A549 (cell line): Measurements from ENCODE around the gene PPIAL4G. TPM values are rescaled to one million over a fixed set of nuclear protein-coding genes. Genes with fewer than 3 reads are reported as not detected.
"Not testable (repeated sequence)": the region's sequence is repeated elsewhere in the genome, so short reads cannot be mapped to it uniquely, and the experiment has no call there.

Experiments used
- ATAC-seq, 2 experiments: fragments of 200-7000 bp in 1 of 2; fragments of >200 bp in 1 of 2; cut with Nextera tagmentation in 1 of 2; cut with Tn5 transposase in 1 of 2; 3 replicates each; pipeline versions ENCODE4 v1.8.0 to v1.9.1; 2018 to 2020; ENCODE audit warnings: mild to moderate bottlenecking in 1 of 2, moderate library complexity in 1 of 2
- CTCF ChIA-PET: fragments of 300-600 bp; sonication (Branson Sonifier 250); formaldehyde crosslinking; extraction: SDS; loops from one replicate; lab custom pipeline; 2021; ENCODE audit warnings: antibody characterized with exemption, inconsistent platforms; lab: Yijun Ruan, JAX
- POLR2A ChIA-PET: fragments of 350-600 bp; formaldehyde crosslinking; extraction: SDS; loops from one replicate; lab custom pipeline; 2021; ENCODE audit warnings: antibody characterized with exemption, inconsistent platforms; lab: Yijun Ruan, JAX
- DNase-seq, 2 experiments: peaks; one replicate each; pipeline versions ENCODE4 v3.0.0 to v3.0.0-alpha.2; 2011 to 2016; ENCODE audit warnings: low read depth in 1 of 2, low spot score in 1 of 2
- FAIRE-seq: peaks from 2 replicates; lab custom pipeline; 2011; peaks lifted over from hg19 to GRCh38; lab: Jason Lieb, UNC
- H3K27ac ChIP-seq, 2 experiments: fragments of >200 bp; sonication (Bioruptor Twin); formaldehyde crosslinking; 3 replicates each; pipeline ENCODE4 v1.5.1; 2016 to 2017
- H3K4me1 ChIP-seq: fragments of >200 bp; sonication (Bioruptor Twin); formaldehyde crosslinking; 3 replicates; pipeline ENCODE4 v1.6.1; 2016
- H3K4me2 ChIP-seq: fragments of >200 bp; sonication (Bioruptor Twin); formaldehyde crosslinking; 3 replicates; pipeline ENCODE4 v1.6.1; 2016
- H3K4me3 ChIP-seq: fragments of >200 bp; sonication (Bioruptor Twin); formaldehyde crosslinking; 3 replicates; pipeline ENCODE4 v1.5.1; 2016
- H3K9me3 ChIP-seq: fragments of >200 bp; sonication (Bioruptor Twin); formaldehyde crosslinking; 3 replicates; pipeline ENCODE4 v1.6.1; 2016
- ATOH8 ChIP-seq: fragments of 250-450 bp; sonication (Bioruptor Pico); IDR thresholded peaks from 2 replicates; pipeline ENCODE4 v1.5.0; 2020; ENCODE audit warnings: low read depth, mild to moderate bottlenecking, moderate library complexity
- BCL3 ChIP-seq: fragments of >200 bp; sonication (Bioruptor Twin); formaldehyde crosslinking; IDR thresholded peaks from 3 replicates; pipeline ENCODE4 v1.6.1; 2016
- CEBPB ChIP-seq, 2 experiments: fragments of >200 bp in 1 of 2; sonication (Bioruptor Twin) in 1 of 2; formaldehyde crosslinking in 1 of 2; IDR thresholded peaks; 2 replicates each; pipeline ENCODE4 v1.6.1; 2012 to 2016
- CHD2 ChIP-seq: fragments of 150-350 bp; IDR thresholded peaks from 2 replicates; pipeline ENCODE4 v1.6.1; 2014; ENCODE audit warnings: low read length; ENCODE audit not compliant: partially characterized antibody
- E2F6 ChIP-seq: IDR thresholded peaks from 2 replicates; pipeline ENCODE4 v1.6.1; 2012; ENCODE audit warnings: low read depth, borderline replicate concordance
- EHF ChIP-seq: fragments of 250-450 bp; sonication (Bioruptor Pico); IDR thresholded peaks from 2 replicates; pipeline ENCODE4 v1.5.0; 2020; ENCODE audit warnings: mild to moderate bottlenecking
- ESRRA ChIP-seq: fragments of 150-350 bp; IDR thresholded peaks from 2 replicates; pipeline ENCODE4 v1.6.1; 2014; ENCODE audit warnings: mild to moderate bottlenecking, low read length, borderline replicate concordance
- FOSB ChIP-seq: fragments of 250-450 bp; sonication (Bioruptor Pico); IDR thresholded peaks from 2 replicates; pipeline ENCODE4 v1.5.0; 2020; ENCODE audit warnings: mild to moderate bottlenecking, moderate library complexity
- FOSL2 ChIP-seq, 2 experiments: fragments of 450-650 bp in 1 of 2; fragments of >200 bp in 1 of 2; sonication (Bioruptor Twin) in 1 of 2; formaldehyde crosslinking; IDR thresholded peaks; 2 replicates each; pipeline versions ENCODE4 v1.5.0 to v1.6.1; 2016 to 2020; ENCODE audit warnings: mild to moderate bottlenecking in 1 of 2, moderate library complexity in 1 of 2
- GATA3 ChIP-seq: IDR thresholded peaks from 2 replicates; pipeline ENCODE4 v1.6.1; 2012; ENCODE audit warnings: borderline replicate concordance
- HMGXB4 ChIP-seq: fragments of 250-450 bp; sonication (Bioruptor Pico); IDR thresholded peaks from 2 replicates; pipeline ENCODE4 v1.5.0; 2021; ENCODE audit warnings: mild to moderate bottlenecking, moderate library complexity, borderline replicate concordance
- HOXA7 ChIP-seq: fragments of 250-450 bp; sonication (Bioruptor Pico); IDR thresholded peaks from 2 replicates; pipeline ENCODE4 v1.5.0; 2020; ENCODE audit warnings: mild to moderate bottlenecking, moderate library complexity
- HOXB5 ChIP-seq: fragments of 250-450 bp; sonication (Bioruptor Pico); IDR thresholded peaks from 2 replicates; pipeline ENCODE4 v1.5.0; 2020; ENCODE audit warnings: mild to moderate bottlenecking, moderate library complexity
- JUN ChIP-seq, 2 experiments: fragments of >200 bp; sonication (Bioruptor Twin); formaldehyde crosslinking; IDR thresholded peaks; 2 replicates in 1 of 2; 3 replicates in 1 of 2; pipeline ENCODE4 v1.6.1; 2016 to 2017
- MAFK ChIP-seq: fragments of 450-650 bp; IDR thresholded peaks from 2 replicates; pipeline ENCODE4 v1.6.1; 2014; ENCODE audit not compliant: partially characterized antibody
- MAX ChIP-seq: IDR thresholded peaks from 2 replicates; pipeline ENCODE4 v1.6.1; 2012
- MAZ ChIP-seq: fragments of 150-350 bp; IDR thresholded peaks from 2 replicates; pipeline ENCODE4 v1.6.1; 2014; ENCODE audit warnings: antibody characterized with exemption, low read depth, low read length, borderline replicate concordance
- PBX3 ChIP-seq: IDR thresholded peaks from 2 replicates; pipeline ENCODE4 v1.6.1; 2012
- POLR2A ChIP-seq: IDR thresholded peaks from 2 replicates; pipeline ENCODE4 v1.6.1; 2012; ENCODE audit warnings: mild to moderate bottlenecking, low read length
- RAD21 ChIP-seq, 2 experiments: fragments of >200 bp in 1 of 2; sonication (Bioruptor Twin) in 1 of 2; formaldehyde crosslinking in 1 of 2; IDR thresholded peaks in 1 of 2; conservative IDR thresholded peaks in 1 of 2; 2 replicates in 1 of 2; 3 replicates in 1 of 2; pipeline ENCODE4 v1.6.1; 2012 to 2018; ENCODE audit warnings: inconsistent platforms in 1 of 2
- RARB ChIP-seq: fragments of 250-450 bp; sonication (Bioruptor Pico); IDR thresholded peaks from 2 replicates; pipeline ENCODE4 v1.8.0; 2021; ENCODE audit warnings: mild to moderate bottlenecking, moderate library complexity
- REST ChIP-seq: fragments of 200-600 bp; sonication (generic); IDR thresholded peaks from 2 replicates; pipeline ENCODE4 v1.6.1; 2016; ENCODE audit warnings: antibody characterized with exemption, mild to moderate bottlenecking, moderate library complexity
- RFX5 ChIP-seq: fragments of 450-650 bp; IDR thresholded peaks from 2 replicates; pipeline ENCODE4 v1.7.1; 2014; ENCODE audit warnings: antibody characterized with exemption, mild to moderate bottlenecking, moderate library complexity
- TFCP2L1 ChIP-seq: fragments of 250-450 bp; sonication (Bioruptor Pico); IDR thresholded peaks from 2 replicates; pipeline ENCODE4 v1.5.0; 2021; ENCODE audit warnings: mild to moderate bottlenecking
- TP53 ChIP-seq: fragments of 250-450 bp; sonication (Bioruptor Pico); IDR thresholded peaks from 2 replicates; pipeline ENCODE4 v1.5.0; 2021; ENCODE audit warnings: mild to moderate bottlenecking, moderate library complexity
- ZSCAN20 ChIP-seq: fragments of 250-450 bp; sonication (Bioruptor Pico); IDR thresholded peaks from 2 replicates; pipeline ENCODE4 v1.8.0; 2022; ENCODE audit warnings: mild to moderate bottlenecking, moderate library complexity
- WGBS: methylation state at CpG from one replicate; pipeline ENCODE4 v1.1.6; 2017; ENCODE audit errors: missing lambda C conversion rate; 5-methylcytosine and 5-hydroxymethylcytosine counted together
- polyA plus RNA-seq, 4 experiments: library from polyadenylated mRNA; depleted of rRNA in 3 of 4; stranded (reverse); fragments of >200 nt; fragmentation: RNase III in 1 of 4; extraction: RNeasy Plus Mini Kit Qiagen cat#74134 plus additional on column Dnase treatment in 1 of 4; gene quantifications; 2 replicates in 3 of 4; 3 replicates in 1 of 4; pipeline ENCODE4 v1.2.3, GENCODE V29; 2011 to 2017

Gene PPIAL4G
- polyA plus RNA-seq, 2 of the 4 experiments (the other 2 are of a cell fraction): not detected

- H3K9me3 ChIP-seq; TF ChIP-seq FOSL2 (IDR thresholded peaks at IDR 0.05): not testable (repeated sequence)
- peak overlapping the region; percentile 36 for H3K4me3 ChIP-seq
- peak; percentile 99 for TF ChIP-seq TP53 (CRISPR knock-in tag)
- peak; percentile 100 for TF ChIP-seq JUN (IDR thresholded peaks at IDR 0.05)
- peak; percentile 91 for TF ChIP-seq ATOH8
- peak; percentile 100 for TF ChIP-seq FOSB
- TF ChIP-seq BCL3: peak; percentile 100
- TF ChIP-seq RARB (CRISPR knock-in tag): peak; percentile 100
- TF ChIP-seq HMGXB4 (CRISPR knock-in tag): peak; percentile 95
- peak; percentile 87 for TF ChIP-seq REST
- peak; percentile 97 for TF ChIP-seq PBX3
- peak; percentile 90 for TF ChIP-seq HOXB5 (CRISPR knock-in tag)
- TF ChIP-seq CEBPB (IDR thresholded peaks at IDR 0.05): peak in 1 of 2 experiments; percentile 69; a peak in 1 of 4 replicates
- TF ChIP-seq MAX: peak; percentile 69
- peak; percentile 52; the same call in 1 of the 2 replicates for TF ChIP-seq E2F6
- peak; percentile 81 for TF ChIP-seq FOSL2 (CRISPR knock-in tag; IDR thresholded peaks at IDR 0.05)
- TF ChIP-seq EHF (CRISPR knock-in tag): peak; percentile 74; the same call in 1 of the 2 replicates
- TF ChIP-seq MAZ: peak; percentile 94; the same call in 1 of the 2 replicates
- peak; percentile 42; the same call in 1 of the 2 replicates for TF ChIP-seq RFX5
- peak; percentile 61 for TF ChIP-seq CHD2
- TF ChIP-seq RAD21 (conservative IDR thresholded peaks at IDR 0.05 in 1 of 2, IDR thresholded peaks at IDR 0.05 in 1 of 2): peak in 1 of 2 experiments; percentile 18; a peak in 2 of 5 replicates
- TF ChIP-seq POLR2A: peak; percentile 97
- TF ChIP-seq HOXA7 (CRISPR knock-in tag): peak; percentile 100
- TF ChIP-seq GATA3: peak; percentile 88
- TF ChIP-seq ESRRA: peak; percentile 51; the same call in 1 of the 2 replicates
- peak; percentile 100 for TF ChIP-seq TFCP2L1 (CRISPR knock-in tag)
- peak; percentile 73; the same call in 1 of the 2 replicates for TF ChIP-seq ZSCAN20
- peak; percentile 99 for TF ChIP-seq MAFK
- TF ChIP-seq, all 56 proteins: peak for 26; not testable (repeated sequence) for 30
- DNase-seq: peak; percentile 78 to 99
- H3K27ac ChIP-seq: peak overlapping the region; percentile 71 to 89; a peak in 5 of 6 replicates
- peak overlapping the region; percentile 62 for H3K4me2 ChIP-seq
- WGBS: under 1% methylated on average over 28 of the region's 30 CpGs
- peak; percentile 93 to 96 for ATAC-seq
- FAIRE-seq, H3K4me1 ChIP-seq: not testable (repeated sequence)
- POLR2A ChIA-PET: interaction anchor here (0.6 to 1.7 kb wide), 4 partner anchors 134 to 259 kb away, joined by 3 to 17 read pairs (median 4); no protein-coding TSS in a partner anchor
- CTCF ChIA-PET: interaction anchor here (0.6 kb wide), 1 partner anchor 149 kb away, joined by 5 read pairs; no protein-coding TSS in a partner anchor
Observed at GRCh38 chr1:148522561-148523204, 39.6 kb upstream of the PPIAL4G start.
